ENCODE measurements around the gene OR52N1.

OR52N1 gene

GRCh38 chr11:5791165-5791564 lies at the start of gene OR52N1:
Gene OR52N1, minus strand, starts transcription at chr11:5791265. Its CDS starts 2,449 bp downstream, at chr11:5788816.
- DNase-seq, result no peak

- no peak for DNase-seq
Measured at GRCh38 chr11:5837695-5838094, 46.6 kb upstream of the OR52N1 start.

GRCh38 chr11:5833446-5833845 lies 42.4 kb upstream of the OR52N1 start:
- no peak for DNase-seq

GRCh38 chr11:5831196-5831829 lies 40.2 kb upstream of the OR52N1 start:
- DNase-seq, result no peak

GRCh38 chr11:5818245-5818886 lies 27.3 kb upstream of the OR52N1 start:
- DNase-seq, result no peak

GRCh38 chr11:5815534-5815933 lies 24.5 kb upstream of the OR52N1 start:
- DNase-seq, result no peak

GRCh38 chr11:5809905-5810795 lies 19.1 kb upstream of the OR52N1 start:
- no peak for DNase-seq

- DNase-seq, result no peak
Measured at GRCh38 chr11:5809122-5809519, 18.1 kb upstream of the OR52N1 start.

GRCh38 chr11:5808500-5809121 lies 17.5 kb upstream of the OR52N1 start, which contains the start of gene OR52N2:
Gene OR52N2, plus strand, starts transcription at chr11:5808924. Its CDS starts 11,412 bp downstream, at chr11:5820336.
- DNase-seq, result peak; percentile 70

GRCh38 chr11:5807580-5807979 lies 16.5 kb upstream of the OR52N1 start:
- DNase-seq, result no peak

- no peak for DNase-seq
Measured at GRCh38 chr11:5803982-5804381, 12.9 kb upstream of the OR52N1 start.

GRCh38 chr11:5796541-5796940 lies 5.5 kb upstream of the OR52N1 start:
- DNase-seq, result no peak

- DNase-seq, result no peak
Measured at GRCh38 chr11:5783255-5783654, 7.8 kb downstream of the OR52N1 start, which contains the start of gene OR52N5. Gene OR52N5, minus strand, starts transcription at chr11:5783355. Its CDS starts 4,721 bp downstream, at chr11:5778634.

GRCh38 chr11:5767056-5767455 lies 24.0 kb downstream of the OR52N1 start:
- DNase-seq, result no peak

GRCh38 chr11:5753943-5754342 lies 37.1 kb downstream of the OR52N1 start, which contains the start of gene OR52N4:
Gene OR52N4, plus strand, starts transcription at chr11:5754243. Its CDS starts 498 bp downstream, at chr11:5754741.
- DNase-seq, result no peak

- DNase-seq, result no peak
Measured at GRCh38 chr11:5749836-5750235, 41.2 kb downstream of the OR52N1 start.

- DNase-seq, result no peak
Measured at GRCh38 chr11:5746614-5747013, 44.5 kb downstream of the OR52N1 start.

- DNase-seq, result no peak
Measured at GRCh38 chr11:5738431-5738830, 52.6 kb downstream of the OR52N1 start.

GRCh38 chr11:5737670-5738392 lies 53.2 kb downstream of the OR52N1 start:
- no peak for DNase-seq

GRCh38 chr11:5737091-5737490 lies 54.0 kb downstream of the OR52N1 start:
- peak; percentile 9 for DNase-seq

Data from EL (cell line).